Right lobe of liver (tissue), 4 donors: ENCODE measurements around the gene SNX8.

Experiments
- POLR2A ChIP-seq: fragments of 450-650 bp; IDR thresholded peaks from one replicate; pipeline ENCODE4 v1.6.1; 2017; ENCODE audit warnings: antibody characterized with exemption, mild to moderate bottlenecking
- TF ChIP-seq, protein P1 (sequence below), 4 donors: fragments of 200-600 bp in 3 of 4; fragments of 450-650 bp in 1 of 4; IDR thresholded peaks; one replicate each; pipeline versions ENCODE4 v1.5.1 to v1.8.0; 2016 to 2022; ENCODE audit warnings: antibody characterized with exemption in 4 of 4, mild to moderate bottlenecking in 2 of 4
- donor health status: DM: no; HTN: no; CAD: no.
- donor health status: DM: no; HTN: no; CAD: no.
- donor health status: DM: no; HTN: yes; CAD: no.

- TF ChIP-seq, protein P1, sequence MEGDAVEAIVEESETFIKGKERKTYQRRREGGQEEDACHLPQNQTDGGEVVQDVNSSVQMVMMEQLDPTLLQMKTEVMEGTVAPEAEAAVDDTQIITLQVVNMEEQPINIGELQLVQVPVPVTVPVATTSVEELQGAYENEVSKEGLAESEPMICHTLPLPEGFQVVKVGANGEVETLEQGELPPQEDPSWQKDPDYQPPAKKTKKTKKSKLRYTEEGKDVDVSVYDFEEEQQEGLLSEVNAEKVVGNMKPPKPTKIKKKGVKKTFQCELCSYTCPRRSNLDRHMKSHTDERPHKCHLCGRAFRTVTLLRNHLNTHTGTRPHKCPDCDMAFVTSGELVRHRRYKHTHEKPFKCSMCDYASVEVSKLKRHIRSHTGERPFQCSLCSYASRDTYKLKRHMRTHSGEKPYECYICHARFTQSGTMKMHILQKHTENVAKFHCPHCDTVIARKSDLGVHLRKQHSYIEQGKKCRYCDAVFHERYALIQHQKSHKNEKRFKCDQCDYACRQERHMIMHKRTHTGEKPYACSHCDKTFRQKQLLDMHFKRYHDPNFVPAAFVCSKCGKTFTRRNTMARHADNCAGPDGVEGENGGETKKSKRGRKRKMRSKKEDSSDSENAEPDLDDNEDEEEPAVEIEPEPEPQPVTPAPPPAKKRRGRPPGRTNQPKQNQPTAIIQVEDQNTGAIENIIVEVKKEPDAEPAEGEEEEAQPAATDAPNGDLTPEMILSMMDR (IDR thresholded peaks at IDR 0.05): no peak
- TF ChIP-seq POLR2A: no peak
These were observed 95.8 kb downstream of the SNX8 start for GRCh38 chr7:2218444-2218785.
